ENCODE results near the gene ASMT.

- TF ChIP-seq ZNF217 (IDR thresholded peaks at IDR 0.05) (no peak), POLR2A (IDR thresholded peaks at IDR 0.05; ENCODE audit: low read depth, low read length) (no peak), CEBPB (IDR thresholded peaks at IDR 0.05; ENCODE audit: borderline replicate concordance in 1 of 2, low read depth in 2 of 2, low read length in 2 of 2) (no peak), USF1 (IDR thresholded peaks at IDR 0.05; ENCODE audit: borderline replicate concordance, extremely low read length, insufficient read depth, low read depth, low read length) (no peak), FOXK2 (IDR thresholded peaks at IDR 0.05) (no peak), EZH2 (IDR thresholded peaks at IDR 0.05; ENCODE audit: borderline replicate concordance, control insufficient read depth, low read depth, low read length) (no peak)
- TF ChIP-seq, protein P1, sequence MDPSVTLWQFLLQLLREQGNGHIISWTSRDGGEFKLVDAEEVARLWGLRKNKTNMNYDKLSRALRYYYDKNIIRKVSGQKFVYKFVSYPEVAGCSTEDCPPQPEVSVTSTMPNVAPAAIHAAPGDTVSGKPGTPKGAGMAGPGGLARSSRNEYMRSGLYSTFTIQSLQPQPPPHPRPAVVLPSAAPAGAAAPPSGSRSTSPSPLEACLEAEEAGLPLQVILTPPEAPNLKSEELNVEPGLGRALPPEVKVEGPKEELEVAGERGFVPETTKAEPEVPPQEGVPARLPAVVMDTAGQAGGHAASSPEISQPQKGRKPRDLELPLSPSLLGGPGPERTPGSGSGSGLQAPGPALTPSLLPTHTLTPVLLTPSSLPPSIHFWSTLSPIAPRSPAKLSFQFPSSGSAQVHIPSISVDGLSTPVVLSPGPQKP (IDR thresholded peaks at IDR 0.05; ENCODE audit: low read depth, low read length): no peak
- TF ChIP-seq, protein P2, sequence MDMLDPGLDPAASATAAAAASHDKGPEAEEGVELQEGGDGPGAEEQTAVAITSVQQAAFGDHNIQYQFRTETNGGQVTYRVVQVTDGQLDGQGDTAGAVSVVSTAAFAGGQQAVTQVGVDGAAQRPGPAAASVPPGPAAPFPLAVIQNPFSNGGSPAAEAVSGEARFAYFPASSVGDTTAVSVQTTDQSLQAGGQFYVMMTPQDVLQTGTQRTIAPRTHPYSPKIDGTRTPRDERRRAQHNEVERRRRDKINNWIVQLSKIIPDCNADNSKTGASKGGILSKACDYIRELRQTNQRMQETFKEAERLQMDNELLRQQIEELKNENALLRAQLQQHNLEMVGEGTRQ (IDR thresholded peaks at IDR 0.05; ENCODE audit: borderline replicate concordance, low read depth, low read length): no peak
Measured at GRCh38 chrX:1649621-1650020, 34.8 kb downstream of the ASMT start.
